ENCODE results near the gene GALNT2.

The GALNT2 gene

GRCh38 chr1:230286890-230287269 is 219.8 kb downstream of the GALNT2 start:
- DNase-seq, result no peak

- DNase-seq, result no peak
Measured at GRCh38 chr1:230287674-230288315, 220.8 kb downstream of the GALNT2 start.

GRCh38 chr1:230288641-230289349 is 221.8 kb downstream of the GALNT2 start:
- no peak for DNase-seq

- no peak for DNase-seq
Measured at GRCh38 chr1:230289350-230289644, 222.3 kb downstream of the GALNT2 start.

GRCh38 chr1:230291731-230292620 is 224.9 kb downstream of the GALNT2 start:
- DNase-seq, result no peak

GRCh38 chr1:230292689-230293389 is 225.8 kb downstream of the GALNT2 start:
- DNase-seq, result peak in 1 of 2 experiments; percentile 51

- DNase-seq, result no peak
Measured at GRCh38 chr1:230293390-230293700, 226.3 kb downstream of the GALNT2 start.

GRCh38 chr1:230295367-230295766 is 228.3 kb downstream of the GALNT2 start:
- no peak for DNase-seq

- DNase-seq, result no peak
Measured at GRCh38 chr1:230299191-230300006, 232.4 kb downstream of the GALNT2 start.

- DNase-seq, result peak; percentile 38 to 60
Measured at GRCh38 chr1:230300322-230301301, 233.6 kb downstream of the GALNT2 start.

GRCh38 chr1:230301322-230301721 is 234.3 kb downstream of the GALNT2 start:
- no peak for DNase-seq

- no peak for DNase-seq
Measured at GRCh38 chr1:230301822-230302221, 234.8 kb downstream of the GALNT2 start.

- no peak for DNase-seq
Measured at GRCh38 chr1:230303069-230303468, 236.0 kb downstream of the GALNT2 start.

- DNase-seq, result peak in 1 of 2 experiments; percentile 19
Measured at GRCh38 chr1:230303822-230304221, 236.8 kb downstream of the GALNT2 start.

GRCh38 chr1:230306169-230306568 is 239.1 kb downstream of the GALNT2 start:
- no peak for DNase-seq

- no peak for DNase-seq
Measured at GRCh38 chr1:230307213-230307612, 240.2 kb downstream of the GALNT2 start.

- no peak for DNase-seq
Measured at GRCh38 chr1:230308039-230308438, 241.0 kb downstream of the GALNT2 start.

GRCh38 chr1:230308821-230309220 is 241.8 kb downstream of the GALNT2 start:
- no peak for DNase-seq

- DNase-seq, result no peak
Measured at GRCh38 chr1:230309646-230310177, 242.7 kb downstream of the GALNT2 start.

GRCh38 chr1:230310381-230311163 is 243.5 kb downstream of the GALNT2 start:
- DNase-seq, result peak; percentile 13 to 17
